B cell (primary cell): Measurements from ENCODE around the gene CTXND1.

Source experiments
- CTCF ChIP-seq: fragments of 200-600 bp; IDR thresholded peaks from one replicate; pipeline ENCODE4 v1.8.0; 2022; ENCODE audit warnings: antibody characterized with exemption, mild to moderate bottlenecking
- EZH2 ChIP-seq: IDR thresholded peaks from 2 replicates; pipeline ENCODE4 v1.6.1; 2012; ENCODE audit warnings: borderline replicate concordance, low read depth, mild to moderate bottlenecking, moderate library complexity, low read length; ENCODE audit not compliant: insufficient read depth, poor library complexity, severe bottlenecking

GRCh38 chr15:80171787-80172186 lies 80.2 kb downstream of the CTXND1 start:
- TF ChIP-seq EZH2 (no peak), CTCF (no peak)
